ENCODE data around the gene RFC2.

The RFC2 gene

GRCh38 chr7:74185636-74186035 lies 68.6 kb downstream of the RFC2 start:
- Histone ChIP-seq H2AFZ (no peak overlapping the region), H3K27ac (no peak overlapping the region), H3K4me3 (ENCODE audit: low read depth, low read length) (no peak overlapping the region), H3K9ac (no peak overlapping the region), H3K4me1 (peaks cover 36% of the 10 kb centered on the region), H3K36me3 (ENCODE audit: control insufficient read depth, insufficient read depth, low read length) (no peaks in the 10 kb centered on the region), H3K27me3 (ENCODE audit: control insufficient read depth, insufficient read depth, low read length) (no peaks in the 10 kb centered on the region), H3K9me3 (ENCODE audit: control insufficient read depth, low read length) (no peaks in the 10 kb centered on the region), H3K4me2 (ENCODE audit: low read length) (peak overlapping the region; percentile 15), H3K79me2 (peaks cover 76% of the 10 kb centered on the region)
- TF ChIP-seq CTCF (IDR thresholded peaks at IDR 0.05) = no peak

- no peaks in the 10 kb centered on the region for H3K27me3 ChIP-seq (ENCODE audit: control insufficient read depth, insufficient read depth, low read length)
- no peak overlapping the region for H3K4me3 ChIP-seq (ENCODE audit: low read depth, low read length)
- peaks cover 42% of the 10 kb centered on the region for H3K4me1 ChIP-seq
- no peak overlapping the region for H2AFZ ChIP-seq
- H3K4me2 ChIP-seq (ENCODE audit: low read length) = no peak overlapping the region
- H3K79me2 ChIP-seq = peaks cover 78% of the 10 kb centered on the region
- TF ChIP-seq CTCF (IDR thresholded peaks at IDR 0.05) = no peak
- no peaks in the 10 kb centered on the region for H3K36me3 ChIP-seq (ENCODE audit: control insufficient read depth, insufficient read depth, low read length)
- no peak overlapping the region for H3K9ac ChIP-seq
- no peak overlapping the region for H3K27ac ChIP-seq
- H3K9me3 ChIP-seq (ENCODE audit: control insufficient read depth, low read length) = no peaks in the 10 kb centered on the region
These were observed 69.2 kb downstream of the RFC2 start for GRCh38 chr7:74185016-74185415.

GRCh38 chr7:74183653-74184450 lies 70.3 kb downstream of the RFC2 start:
- no peaks in the 10 kb centered on the region for H3K9me3 ChIP-seq (ENCODE audit: control insufficient read depth, low read length)
- H3K4me2 ChIP-seq (ENCODE audit: low read length) = peak overlapping the region; percentile 20
- H3K79me2 ChIP-seq = peaks cover 85% of the 10 kb centered on the region
- no peak overlapping the region for H2AFZ ChIP-seq
- no peak for TF ChIP-seq CTCF (IDR thresholded peaks at IDR 0.05)
- no peak overlapping the region for H3K4me3 ChIP-seq (ENCODE audit: low read depth, low read length)
- H3K36me3 ChIP-seq (ENCODE audit: control insufficient read depth, insufficient read depth, low read length) = no peaks in the 10 kb centered on the region
- H3K9ac ChIP-seq = no peak overlapping the region
- H3K4me1 ChIP-seq = peaks cover 51% of the 10 kb centered on the region
- no peaks in the 10 kb centered on the region for H3K27me3 ChIP-seq (ENCODE audit: control insufficient read depth, insufficient read depth, low read length)
- no peak overlapping the region for H3K27ac ChIP-seq

- peaks cover 52% of the 10 kb centered on the region for H3K4me1 ChIP-seq
- TF ChIP-seq CTCF (IDR thresholded peaks at IDR 0.05) = no peak
These were observed 71.1 kb downstream of the RFC2 start for GRCh38 chr7:74183142-74183541.

More at GRCh38 chr7:74183142-74183541, 71.1 kb downstream of the RFC2 start:
- Histone ChIP-seq H3K27me3 (ENCODE audit: control insufficient read depth, insufficient read depth, low read length) (no peaks in the 10 kb centered on the region), H3K4me2 (ENCODE audit: low read length) (peak overlapping the region; percentile 20), H3K9ac (no peak overlapping the region), H3K4me3 (ENCODE audit: low read depth, low read length) (no peak overlapping the region), H3K27ac (no peak overlapping the region), H3K9me3 (ENCODE audit: control insufficient read depth, low read length) (no peaks in the 10 kb centered on the region), H2AFZ (no peak overlapping the region), H3K79me2 (peaks cover 88% of the 10 kb centered on the region), H3K36me3 (ENCODE audit: control insufficient read depth, insufficient read depth, low read length) (no peaks in the 10 kb centered on the region)
